GM23338 (cell line): ENCODE results near the gene CEND1. TPM values are rescaled to one million over a fixed set of nuclear protein-coding genes. Genes with fewer than 3 reads are reported as not detected.

Experiments used
- ATAC-seq: fragments of 200-7000 bp; cut with Tn5 transposase; 3 replicates; pipeline ENCODE4 v1.9.1; 2020
- DNase-seq: peaks from one replicate; pipeline ENCODE4 v3.0.0-alpha.2; 2015; ENCODE audit warnings: low spot score
- H2AFZ ChIP-seq: fragments of 200-600 bp; sonication (generic); 2 replicates; pipeline ENCODE4 v1.8.0; 2016; ENCODE audit warnings: antibody characterized with exemption, mild to moderate bottlenecking, moderate library complexity
- H3F3A ChIP-seq: fragments of 200-600 bp; sonication (generic); replicated peaks from 2 replicates; pipeline ENCODE4 v1.8.0; 2017; ENCODE audit warnings: antibody characterized with exemption, mixed run types, low read depth
- H3K27ac ChIP-seq: fragments of 200-600 bp; sonication (generic); 2 replicates; pipeline ENCODE4 v1.6.1; 2016; ENCODE audit warnings: low read depth
- H3K27me3 ChIP-seq: fragments of 200-600 bp; sonication (generic); 2 replicates; pipeline ENCODE4 v1.8.0; 2016; ENCODE audit warnings: mild to moderate bottlenecking, mixed run types, moderate library complexity; ENCODE audit not compliant: insufficient read depth
- H3K36me3 ChIP-seq: fragments of 200-600 bp; sonication (generic); 2 replicates; pipeline ENCODE4 v1.8.0; 2016; ENCODE audit warnings: mild to moderate bottlenecking; ENCODE audit not compliant: insufficient read depth
- H3K4me1 ChIP-seq: fragments of 200-600 bp; sonication (generic); 2 replicates; pipeline ENCODE4 v1.8.0; 2016; ENCODE audit warnings: mild to moderate bottlenecking, moderate library complexity; ENCODE audit not compliant: insufficient read depth
- H3K4me2 ChIP-seq: fragments of 200-600 bp; sonication (generic); 2 replicates; pipeline ENCODE4 v1.7.1; 2017; ENCODE audit warnings: mixed run types
- H3K4me3 ChIP-seq: fragments of 200-600 bp; sonication (generic); 2 replicates; pipeline ENCODE4 v1.6.1; 2016; ENCODE audit warnings: mixed run types
- H3K79me2 ChIP-seq: fragments of 200-600 bp; sonication (generic); replicated peaks from 2 replicates; pipeline ENCODE4 v1.8.0; 2017; ENCODE audit warnings: mild to moderate bottlenecking; ENCODE audit not compliant: insufficient read depth
- H3K9me2 ChIP-seq: fragments of 200-600 bp; sonication (generic); 2 replicates; pipeline ENCODE4 v1.8.0; 2017; ENCODE audit not compliant: insufficient read depth
- H4K20me1 ChIP-seq: fragments of 200-600 bp; sonication (generic); replicated peaks from 2 replicates; pipeline ENCODE4 v1.8.0; 2017; ENCODE audit warnings: mild to moderate bottlenecking; ENCODE audit not compliant: insufficient read depth
- H3K27ac Mint-ChIP-seq: 2 replicates; pipeline ENCODE4 v1.8.0; 2020; ENCODE audit warnings: inconsistent platforms, mild to moderate bottlenecking, moderate library complexity, mixed read lengths
- H3K27me3 Mint-ChIP-seq: 3 replicates; pipeline ENCODE4 v1.8.0; 2022; ENCODE audit warnings: low read depth, mild to moderate bottlenecking, moderate library complexity, mixed read lengths, inconsistent platforms; ENCODE audit not compliant: insufficient read depth, poor library complexity
- H3K36me3 Mint-ChIP-seq: 3 replicates; pipeline ENCODE4 v1.8.0; 2021; ENCODE audit warnings: low read depth, mild to moderate bottlenecking, inconsistent platforms, moderate library complexity, mixed read lengths
- H3K4me1 Mint-ChIP-seq: 3 replicates; pipeline ENCODE4 v1.8.0; 2020; ENCODE audit warnings: mild to moderate bottlenecking, inconsistent platforms, mixed read lengths
- H3K4me3 Mint-ChIP-seq: 3 replicates; pipeline ENCODE4 v1.8.0; 2021; ENCODE audit warnings: moderate library complexity, mild to moderate bottlenecking, inconsistent platforms, mixed read lengths
- H3K9me3 Mint-ChIP-seq: 3 replicates; pipeline ENCODE4 v1.8.0; 2020; ENCODE audit warnings: moderate library complexity, mild to moderate bottlenecking, inconsistent platforms, mixed read lengths
- CREB1 ChIP-seq: fragments of 250-450 bp; sonication (Bioruptor Pico); IDR thresholded peaks from 2 replicates; pipeline ENCODE4 v1.5.0; 2020; ENCODE audit warnings: low read depth, mild to moderate bottlenecking, moderate library complexity
- EZH2 ChIP-seq: fragments of 200-600 bp; sonication (generic); IDR thresholded peaks from one replicate; pipeline ENCODE4 v1.8.0; 2017; ENCODE audit warnings: antibody characterized with exemption, mild to moderate bottlenecking, low read depth; ENCODE audit not compliant: unreplicated experiment
- EZH2phosphoT487 ChIP-seq: fragments of 200-600 bp; sonication (generic); IDR thresholded peaks from one replicate; pipeline ENCODE4 v1.8.1; 2018; ENCODE audit warnings: antibody characterized with exemption; ENCODE audit not compliant: unreplicated experiment
- JUNB ChIP-seq: IDR thresholded peaks from one replicate; pipeline ENCODE4 v1.6.1; 2016; ENCODE audit warnings: antibody characterized with exemption; ENCODE audit not compliant: unreplicated experiment
- NANOG ChIP-seq: IDR thresholded peaks from 2 replicates; pipeline ENCODE4 v1.6.1; 2016; ENCODE audit warnings: antibody characterized with exemption, borderline replicate concordance
- POLR2AphosphoS5 ChIP-seq: IDR thresholded peaks from 2 replicates; pipeline ENCODE4 v1.6.1; 2016; ENCODE audit warnings: antibody characterized with exemption, low read depth
- STAT1 ChIP-seq: IDR thresholded peaks from one replicate; pipeline ENCODE4 v1.6.1; 2016; ENCODE audit warnings: antibody characterized with exemption; ENCODE audit not compliant: unreplicated experiment
- ZNF114 ChIP-seq: fragments of 250-450 bp; sonication (Bioruptor Pico); IDR thresholded peaks from 2 replicates; pipeline ENCODE4 v1.5.0; 2020; ENCODE audit warnings: mild to moderate bottlenecking, moderate library complexity
- ZNF331 ChIP-seq: fragments of 250-450 bp; sonication (Bioruptor Pico); IDR thresholded peaks from 2 replicates; pipeline ENCODE4 v1.5.0; 2020; ENCODE audit warnings: low read depth, mild to moderate bottlenecking, moderate library complexity
- polyA plus RNA-seq: library from polyadenylated mRNA; unstranded; fragments of >200 nt; fragmentation: Nextera tagmentation; extraction: Ambion mirVana; gene quantifications from 2 replicates; pipeline ENCODE4 v1.2.1, GENCODE V29; 2016
- total RNA-seq: library from RNA; depleted of rRNA; stranded (reverse); fragments of >200 nt; shearing (Covaris generic); gene quantifications from 2 replicates; pipeline ENCODE4 v1.2.3, GENCODE V29; 2014
- TF ChIP-seq, protein P1 (sequence below): fragments of 250-450 bp; sonication (Bioruptor Pico); IDR thresholded peaks from 2 replicates; pipeline ENCODE4 v1.5.0; 2020; ENCODE audit warnings: mild to moderate bottlenecking, moderate library complexity
- TF ChIP-seq, protein P2 (sequence below): IDR thresholded peaks from 2 replicates; pipeline ENCODE4 v1.6.1; 2016; ENCODE audit warnings: antibody characterized with exemption
- TF ChIP-seq, protein P3 (sequence below), 2 experiments: fragments of 200-600 bp in 1 of 2; sonication (generic) in 1 of 2; conservative IDR thresholded peaks; 2 replicates each; pipeline versions ENCODE4 v1.5.1 to v1.6.1; 2016 to 2017; ENCODE audit warnings: antibody characterized with exemption in 2 of 2, low read depth in 2 of 2, mild to moderate bottlenecking in 2 of 2, moderate library complexity in 1 of 2
- TF ChIP-seq, protein P4 (sequence below): IDR thresholded peaks from one replicate; pipeline ENCODE4 v1.6.1; 2018; ENCODE audit warnings: antibody characterized with exemption; ENCODE audit not compliant: unreplicated experiment

Gene CEND1
- total and polyA plus RNA-seq, 2 experiments from 2014 or later: 4.8 to 5.5 TPM

DNA sequence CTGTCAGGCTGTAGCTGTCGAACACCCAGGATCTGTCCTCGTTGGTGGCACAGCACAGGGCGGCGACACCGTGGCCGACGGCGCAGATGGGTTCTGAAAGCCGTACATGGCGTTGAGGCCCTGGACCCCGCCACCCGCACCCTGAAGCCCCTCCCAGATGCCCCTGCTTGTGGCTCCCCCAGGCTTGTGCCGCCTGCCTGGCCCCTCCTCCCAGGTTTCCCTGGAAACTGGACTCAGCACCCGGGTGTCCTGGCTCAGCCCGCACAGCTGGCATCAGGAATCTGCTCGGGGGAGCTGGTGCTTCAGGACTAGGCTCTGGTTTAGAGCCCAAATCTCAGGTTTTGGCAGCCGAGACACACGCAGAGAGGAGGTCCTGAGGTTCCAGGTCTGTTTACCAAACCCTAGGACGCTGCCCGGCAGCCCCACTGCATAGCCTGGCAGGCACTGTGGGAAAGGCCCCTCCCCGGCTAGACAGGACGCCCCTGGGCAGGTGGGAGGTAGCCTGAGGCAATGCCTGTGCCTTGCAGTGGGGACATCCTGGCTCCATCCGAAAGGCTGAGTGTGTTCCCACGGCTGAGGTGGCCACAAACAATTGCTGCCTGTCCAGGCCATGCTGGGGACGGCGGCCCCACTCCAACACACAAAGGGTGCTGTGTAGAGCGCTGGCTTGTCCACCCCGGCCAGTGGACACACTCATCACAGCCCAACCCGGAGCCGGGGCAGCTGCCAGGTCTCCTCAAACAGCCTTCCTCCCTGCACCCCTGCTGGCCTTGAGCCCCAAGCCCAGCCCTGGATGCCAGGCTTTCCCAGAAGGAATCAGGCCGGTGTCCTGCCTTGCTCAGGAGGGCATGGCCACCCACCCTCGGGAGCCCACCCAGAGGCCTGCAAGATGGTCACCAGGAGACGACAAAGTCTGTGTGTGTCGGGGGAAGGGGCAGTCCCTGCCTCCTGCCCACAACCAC lies 17.2 kb downstream of the CEND1 start:
- Histone ChIP-seq H3K4me3 (no peak overlapping the region), H3K27me3 (no peaks in the 10 kb centered on the region), H3K79me2 (peaks cover 36% of the 10 kb centered on the region), H4K20me1 (peaks cover 24% of the 10 kb centered on the region), H2AFZ (no peak overlapping the region), H3F3A (peaks cover 4% of the 10 kb centered on the region; the same call in 1 of the 2 replicates), H3K36me3 (peaks cover 5% of the 10 kb centered on the region; the same call in 1 of the 2 replicates), H3K27ac (no peak overlapping the region), H3K4me1 (peaks cover 11% of the 10 kb centered on the region; the same call in 1 of the 2 replicates), H3K9me2 (no peaks in the 10 kb centered on the region), H3K4me2 (no peak overlapping the region)
- Mint-ChIP-seq H3K27me3 (peaks cover 14% of the 10 kb centered on the region), H3K36me3 (peaks cover 27% of the 10 kb centered on the region), H3K4me1 (peaks cover 10% of the 10 kb centered on the region), H3K27ac (no peak overlapping the region), H3K4me3 (no peak overlapping the region), H3K9me3 (no peaks in the 10 kb centered on the region)
- TF ChIP-seq EZH2: no peak
- no peak for TF ChIP-seq CREB1 (CRISPR knock-in tag)
- TF ChIP-seq, protein P1, sequence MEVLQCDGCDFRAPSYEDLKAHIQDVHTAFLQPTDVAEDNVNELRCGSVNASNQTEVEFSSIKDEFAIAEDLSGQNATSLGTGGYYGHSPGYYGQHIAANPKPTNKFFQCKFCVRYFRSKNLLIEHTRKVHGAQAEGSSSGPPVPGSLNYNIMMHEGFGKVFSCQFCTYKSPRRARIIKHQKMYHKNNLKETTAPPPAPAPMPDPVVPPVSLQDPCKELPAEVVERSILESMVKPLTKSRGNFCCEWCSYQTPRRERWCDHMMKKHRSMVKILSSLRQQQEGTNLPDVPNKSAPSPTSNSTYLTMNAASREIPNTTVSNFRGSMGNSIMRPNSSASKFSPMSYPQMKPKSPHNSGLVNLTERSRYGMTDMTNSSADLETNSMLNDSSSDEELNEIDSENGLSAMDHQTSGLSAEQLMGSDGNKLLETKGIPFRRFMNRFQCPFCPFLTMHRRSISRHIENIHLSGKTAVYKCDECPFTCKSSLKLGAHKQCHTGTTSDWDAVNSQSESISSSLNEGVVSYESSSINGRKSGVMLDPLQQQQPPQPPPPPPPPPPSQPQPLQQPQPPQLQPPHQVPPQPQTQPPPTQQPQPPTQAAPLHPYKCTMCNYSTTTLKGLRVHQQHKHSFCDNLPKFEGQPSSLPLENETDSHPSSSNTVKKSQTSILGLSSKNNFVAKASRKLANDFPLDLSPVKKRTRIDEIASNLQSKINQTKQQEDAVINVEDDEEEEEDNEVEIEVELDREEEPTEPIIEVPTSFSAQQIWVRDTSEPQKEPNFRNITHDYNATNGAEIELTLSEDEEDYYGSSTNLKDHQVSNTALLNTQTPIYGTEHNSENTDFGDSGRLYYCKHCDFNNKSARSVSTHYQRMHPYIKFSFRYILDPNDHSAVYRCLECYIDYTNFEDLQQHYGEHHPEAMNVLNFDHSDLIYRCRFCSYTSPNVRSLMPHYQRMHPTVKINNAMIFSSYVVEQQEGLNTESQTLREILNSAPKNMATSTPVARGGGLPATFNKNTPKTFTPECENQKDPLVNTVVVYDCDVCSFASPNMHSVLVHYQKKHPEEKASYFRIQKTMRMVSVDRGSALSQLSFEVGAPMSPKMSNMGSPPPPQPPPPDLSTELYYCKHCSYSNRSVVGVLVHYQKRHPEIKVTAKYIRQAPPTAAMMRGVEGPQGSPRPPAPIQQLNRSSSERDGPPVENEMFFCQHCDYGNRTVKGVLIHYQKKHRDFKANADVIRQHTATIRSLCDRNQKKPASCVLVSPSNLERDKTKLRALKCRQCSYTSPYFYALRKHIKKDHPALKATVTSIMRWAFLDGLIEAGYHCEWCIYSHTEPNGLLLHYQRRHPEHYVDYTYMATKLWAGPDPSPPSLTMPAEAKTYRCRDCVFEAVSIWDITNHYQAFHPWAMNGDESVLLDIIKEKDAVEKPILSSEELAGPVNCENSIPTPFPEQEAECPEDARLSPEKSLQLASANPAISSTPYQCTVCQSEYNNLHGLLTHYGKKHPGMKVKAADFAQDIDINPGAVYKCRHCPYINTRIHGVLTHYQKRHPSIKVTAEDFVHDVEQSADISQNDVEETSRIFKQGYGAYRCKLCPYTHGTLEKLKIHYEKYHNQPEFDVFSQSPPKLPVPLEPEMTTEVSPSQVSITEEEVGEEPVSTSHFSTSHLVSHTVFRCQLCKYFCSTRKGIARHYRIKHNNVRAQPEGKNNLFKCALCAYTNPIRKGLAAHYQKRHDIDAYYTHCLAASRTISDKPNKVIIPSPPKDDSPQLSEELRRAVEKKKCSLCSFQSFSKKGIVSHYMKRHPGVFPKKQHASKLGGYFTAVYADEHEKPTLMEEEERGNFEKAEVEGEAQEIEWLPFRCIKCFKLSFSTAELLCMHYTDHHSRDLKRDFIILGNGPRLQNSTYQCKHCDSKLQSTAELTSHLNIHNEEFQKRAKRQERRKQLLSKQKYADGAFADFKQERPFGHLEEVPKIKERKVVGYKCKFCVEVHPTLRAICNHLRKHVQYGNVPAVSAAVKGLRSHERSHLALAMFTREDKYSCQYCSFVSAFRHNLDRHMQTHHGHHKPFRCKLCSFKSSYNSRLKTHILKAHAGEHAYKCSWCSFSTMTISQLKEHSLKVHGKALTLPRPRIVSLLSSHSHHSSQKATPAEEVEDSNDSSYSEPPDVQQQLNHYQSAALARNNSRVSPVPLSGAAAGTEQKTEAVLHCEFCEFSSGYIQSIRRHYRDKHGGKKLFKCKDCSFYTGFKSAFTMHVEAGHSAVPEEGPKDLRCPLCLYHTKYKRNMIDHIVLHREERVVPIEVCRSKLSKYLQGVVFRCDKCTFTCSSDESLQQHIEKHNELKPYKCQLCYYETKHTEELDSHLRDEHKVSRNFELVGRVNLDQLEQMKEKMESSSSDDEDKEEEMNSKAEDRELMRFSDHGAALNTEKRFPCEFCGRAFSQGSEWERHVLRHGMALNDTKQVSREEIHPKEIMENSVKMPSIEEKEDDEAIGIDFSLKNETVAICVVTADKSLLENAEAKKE (CRISPR knock-in tag): no peak
- TF ChIP-seq EZH2phosphoT487: no peak
- TF ChIP-seq ZNF114 (CRISPR knock-in tag): no peak
- TF ChIP-seq, protein P2, sequence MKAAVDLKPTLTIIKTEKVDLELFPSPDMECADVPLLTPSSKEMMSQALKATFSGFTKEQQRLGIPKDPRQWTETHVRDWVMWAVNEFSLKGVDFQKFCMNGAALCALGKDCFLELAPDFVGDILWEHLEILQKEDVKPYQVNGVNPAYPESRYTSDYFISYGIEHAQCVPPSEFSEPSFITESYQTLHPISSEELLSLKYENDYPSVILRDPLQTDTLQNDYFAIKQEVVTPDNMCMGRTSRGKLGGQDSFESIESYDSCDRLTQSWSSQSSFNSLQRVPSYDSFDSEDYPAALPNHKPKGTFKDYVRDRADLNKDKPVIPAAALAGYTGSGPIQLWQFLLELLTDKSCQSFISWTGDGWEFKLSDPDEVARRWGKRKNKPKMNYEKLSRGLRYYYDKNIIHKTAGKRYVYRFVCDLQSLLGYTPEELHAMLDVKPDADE: no peak
- TF ChIP-seq, protein P3, sequence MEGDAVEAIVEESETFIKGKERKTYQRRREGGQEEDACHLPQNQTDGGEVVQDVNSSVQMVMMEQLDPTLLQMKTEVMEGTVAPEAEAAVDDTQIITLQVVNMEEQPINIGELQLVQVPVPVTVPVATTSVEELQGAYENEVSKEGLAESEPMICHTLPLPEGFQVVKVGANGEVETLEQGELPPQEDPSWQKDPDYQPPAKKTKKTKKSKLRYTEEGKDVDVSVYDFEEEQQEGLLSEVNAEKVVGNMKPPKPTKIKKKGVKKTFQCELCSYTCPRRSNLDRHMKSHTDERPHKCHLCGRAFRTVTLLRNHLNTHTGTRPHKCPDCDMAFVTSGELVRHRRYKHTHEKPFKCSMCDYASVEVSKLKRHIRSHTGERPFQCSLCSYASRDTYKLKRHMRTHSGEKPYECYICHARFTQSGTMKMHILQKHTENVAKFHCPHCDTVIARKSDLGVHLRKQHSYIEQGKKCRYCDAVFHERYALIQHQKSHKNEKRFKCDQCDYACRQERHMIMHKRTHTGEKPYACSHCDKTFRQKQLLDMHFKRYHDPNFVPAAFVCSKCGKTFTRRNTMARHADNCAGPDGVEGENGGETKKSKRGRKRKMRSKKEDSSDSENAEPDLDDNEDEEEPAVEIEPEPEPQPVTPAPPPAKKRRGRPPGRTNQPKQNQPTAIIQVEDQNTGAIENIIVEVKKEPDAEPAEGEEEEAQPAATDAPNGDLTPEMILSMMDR (conservative IDR thresholded peaks at IDR 0.05; ENCODE audit: low read depth in 2 of 2): no peak
- no peak for TF ChIP-seq ZNF331 (CRISPR knock-in tag)
- TF ChIP-seq, protein P4, sequence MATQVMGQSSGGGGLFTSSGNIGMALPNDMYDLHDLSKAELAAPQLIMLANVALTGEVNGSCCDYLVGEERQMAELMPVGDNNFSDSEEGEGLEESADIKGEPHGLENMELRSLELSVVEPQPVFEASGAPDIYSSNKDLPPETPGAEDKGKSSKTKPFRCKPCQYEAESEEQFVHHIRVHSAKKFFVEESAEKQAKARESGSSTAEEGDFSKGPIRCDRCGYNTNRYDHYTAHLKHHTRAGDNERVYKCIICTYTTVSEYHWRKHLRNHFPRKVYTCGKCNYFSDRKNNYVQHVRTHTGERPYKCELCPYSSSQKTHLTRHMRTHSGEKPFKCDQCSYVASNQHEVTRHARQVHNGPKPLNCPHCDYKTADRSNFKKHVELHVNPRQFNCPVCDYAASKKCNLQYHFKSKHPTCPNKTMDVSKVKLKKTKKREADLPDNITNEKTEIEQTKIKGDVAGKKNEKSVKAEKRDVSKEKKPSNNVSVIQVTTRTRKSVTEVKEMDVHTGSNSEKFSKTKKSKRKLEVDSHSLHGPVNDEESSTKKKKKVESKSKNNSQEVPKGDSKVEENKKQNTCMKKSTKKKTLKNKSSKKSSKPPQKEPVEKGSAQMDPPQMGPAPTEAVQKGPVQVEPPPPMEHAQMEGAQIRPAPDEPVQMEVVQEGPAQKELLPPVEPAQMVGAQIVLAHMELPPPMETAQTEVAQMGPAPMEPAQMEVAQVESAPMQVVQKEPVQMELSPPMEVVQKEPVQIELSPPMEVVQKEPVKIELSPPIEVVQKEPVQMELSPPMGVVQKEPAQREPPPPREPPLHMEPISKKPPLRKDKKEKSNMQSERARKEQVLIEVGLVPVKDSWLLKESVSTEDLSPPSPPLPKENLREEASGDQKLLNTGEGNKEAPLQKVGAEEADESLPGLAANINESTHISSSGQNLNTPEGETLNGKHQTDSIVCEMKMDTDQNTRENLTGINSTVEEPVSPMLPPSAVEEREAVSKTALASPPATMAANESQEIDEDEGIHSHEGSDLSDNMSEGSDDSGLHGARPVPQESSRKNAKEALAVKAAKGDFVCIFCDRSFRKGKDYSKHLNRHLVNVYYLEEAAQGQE: no peak
- no peak for TF ChIP-seq NANOG
- no peak for TF ChIP-seq JUNB
- TF ChIP-seq POLR2AphosphoS5: no peak
- TF ChIP-seq STAT1: no peak
- DNase-seq: no peak
- no peak for ATAC-seq
